GM13977 (cell line): ENCODE data around the gene AHSG.

Source experiments
- DNase-seq: peaks from one replicate; pipeline ENCODE4 v3.0.0; 2012; ENCODE audit warnings: low spot score
- CTCF ChIP-seq: IDR thresholded peaks from 2 replicates; pipeline ENCODE4 v1.5.1; 2012; ENCODE audit warnings: mild to moderate bottlenecking, control low read depth; ENCODE audit not compliant: insufficient read depth; ENCODE audit errors: extremely low read depth, missing control alignments
- in situ Hi-C: fragments of 300-500 bp; cut with MboI; formaldehyde crosslinking; loops from one replicate; pipeline ENCODE4 v1.12.0; 2022; ENCODE audit warnings: low sequenced_read_pairs, low pct_unique_long_range_greater_than_20kb, mixed read lengths, inconsistent platforms; ENCODE audit not compliant: unreplicated experiment

Gene AHSG

DNA sequence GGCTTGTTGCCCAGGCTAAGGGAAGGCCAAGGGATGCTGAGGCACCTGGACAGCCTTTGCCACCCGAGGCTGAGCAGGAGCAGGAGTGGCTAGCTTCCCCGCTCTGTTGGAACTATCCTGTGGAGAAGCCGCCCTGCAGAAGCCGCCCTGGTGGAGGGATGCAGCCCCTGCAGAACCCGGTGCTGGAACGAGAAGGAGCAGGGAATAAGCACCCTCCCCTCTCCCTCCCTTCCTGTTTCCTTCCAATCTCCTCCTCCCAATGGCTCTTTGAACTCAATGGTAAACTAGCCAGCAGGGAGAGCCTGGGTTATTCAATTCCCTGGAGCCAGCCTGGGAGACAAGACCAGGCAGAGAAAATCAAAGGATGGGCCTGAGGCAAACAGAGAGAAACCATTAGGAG, 41.1 kb downstream of the AHSG start:
- DNase-seq, result no peak
- TF ChIP-seq CTCF, result no peak
- in situ Hi-C loops, result no loop called here

DNA sequence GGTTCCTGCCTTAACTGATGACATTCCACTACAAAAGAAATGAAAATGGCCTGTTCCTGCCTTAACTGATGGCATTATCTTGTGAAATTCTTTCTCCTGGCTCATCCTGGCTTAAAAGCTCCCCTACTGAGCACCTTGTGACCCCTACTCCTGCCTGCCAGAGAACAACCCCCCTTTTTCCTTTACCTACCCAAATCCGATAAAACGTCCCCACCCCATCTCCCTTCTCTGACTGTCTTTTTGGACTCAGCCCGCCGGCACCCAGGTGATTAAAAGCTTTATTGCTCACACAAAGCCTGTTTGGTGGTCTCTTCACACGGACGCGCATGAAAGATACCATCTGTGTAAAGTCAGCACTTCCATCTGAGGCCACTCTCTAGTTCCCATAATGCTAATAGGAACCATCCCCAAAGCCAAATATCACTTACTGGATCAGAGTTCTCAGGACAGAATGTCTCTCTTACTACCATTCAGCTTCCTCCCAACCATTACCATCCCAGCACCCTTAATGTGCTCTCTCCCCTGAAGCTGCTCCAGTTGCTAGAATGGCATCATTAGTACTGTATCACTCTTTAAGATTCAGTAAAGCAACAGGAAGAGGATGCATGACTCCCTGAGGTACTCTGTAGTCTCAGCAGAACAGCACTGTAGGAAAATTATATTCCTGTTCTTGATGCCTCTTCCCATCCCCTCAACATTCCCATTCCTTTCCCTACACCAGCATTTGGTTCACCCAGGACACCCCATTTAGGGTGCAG, 50.7 kb downstream of the AHSG start:
- DNase-seq, result no peak
- in situ Hi-C loops, result no loop called here
- TF ChIP-seq CTCF, result no peak

GRCh38 chr3:186664119-186664495, 51.2 kb downstream of the AHSG start:
- TF ChIP-seq CTCF, result no peak
- DNase-seq, result no peak
- in situ Hi-C loops, result no loop called here

- TF ChIP-seq CTCF, result no peak
- in situ Hi-C loops, result no loop called here
- no peak for DNase-seq
Observed at GRCh38 chr3:186664506-186664905, 51.6 kb downstream of the AHSG start.

DNA sequence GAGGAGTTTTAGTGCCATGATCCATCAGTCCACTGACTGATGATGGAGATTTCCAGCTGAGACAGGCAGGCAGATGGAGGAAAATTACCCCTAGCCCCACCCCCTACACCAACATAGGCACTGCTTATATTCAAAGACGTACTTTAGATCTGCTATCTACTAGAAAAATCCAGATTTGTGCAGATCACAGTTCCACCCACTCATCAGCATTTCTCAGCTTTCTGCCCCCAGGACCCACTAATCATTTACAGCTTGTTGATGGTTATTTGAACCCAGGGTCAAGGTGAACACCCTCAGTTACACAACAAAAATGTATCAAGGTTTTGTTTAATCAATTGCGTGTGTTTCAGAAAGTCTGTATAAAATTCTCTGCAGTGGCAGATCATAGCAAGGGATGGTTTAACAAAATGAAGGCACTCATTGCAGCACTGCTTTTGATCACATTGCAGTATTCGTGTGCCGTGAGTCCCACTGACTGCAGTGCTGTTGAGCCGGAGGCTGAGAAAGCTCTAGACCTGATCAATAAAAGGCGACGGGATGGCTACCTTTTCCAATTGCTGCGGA, 52.8 kb downstream of the AHSG start, which contains the start of gene HRG:
Gene HRG (plus strand): TSS at position 390 of the 564 bp plus-strand sequence. CDS start 18 bp downstream, at position 408.
- no peak for DNase-seq
- in situ Hi-C loops, result no loop called here
- no peak for TF ChIP-seq CTCF

DNA sequence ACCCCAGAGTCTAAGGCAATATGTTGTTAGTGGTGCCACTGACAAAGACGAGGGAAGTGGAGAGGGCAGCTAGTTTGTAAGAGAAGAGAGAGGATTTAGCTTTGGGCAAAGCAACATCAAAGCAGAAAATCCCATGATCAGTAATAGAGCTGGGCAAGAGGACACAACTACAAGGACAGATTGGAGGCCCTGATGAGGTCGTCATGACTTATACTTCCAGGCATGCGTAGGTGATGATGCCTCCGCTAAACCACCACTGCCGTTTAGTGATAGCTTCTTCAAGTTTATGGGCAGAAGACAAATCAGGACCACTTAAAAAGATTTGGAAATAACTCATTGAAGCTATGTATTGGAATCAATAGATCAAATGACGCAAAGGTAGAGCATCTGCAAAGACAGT, 55.6 kb downstream of the AHSG start:
- DNase-seq, result no peak
- in situ Hi-C loops, result no loop called here
- no peak for TF ChIP-seq CTCF
